Panc1 (cell line): ENCODE results near the gene SOHLH2. TPM values are rescaled to one million over a fixed set of nuclear protein-coding genes. Genes with fewer than 3 reads are reported as not detected.

Source experiments
- ATAC-seq: fragments of 200-7000 bp; cut with Tn5 transposase; 2 replicates; pipeline ENCODE4 v1.9.1; 2020; ENCODE audit warnings: mild to moderate bottlenecking, moderate library complexity
- BruUV-seq: library from RNA; stranded (reverse); fragments of 400-500 nt; replicated peaks from 2 replicates; lab custom pipeline; 2021; lab: Mats Ljungman, UMichigan
- CTCF ChIA-PET: fragments of 300-600 bp; sonication (Branson Sonifier 250); formaldehyde crosslinking; loops from one replicate; lab custom pipeline; 2022; ENCODE audit warnings: antibody characterized with exemption; lab: Charles Lee
- POLR2A ChIA-PET: fragments of 300-600 bp; sonication (Branson Sonifier 250); formaldehyde crosslinking; loops from one replicate; lab custom pipeline; 2022; ENCODE audit warnings: antibody characterized with exemption; lab: Charles Lee
- DNase-seq: peaks from one replicate; pipeline ENCODE4 v3.0.0-alpha.2; 2010; ENCODE audit warnings: low read depth, low spot score
- H3K27ac ChIP-seq: 2 replicates; pipeline ENCODE4 v1.5.1; 2011; ENCODE audit warnings: mild to moderate bottlenecking, low read length, inconsistent platforms
- H3K27me3 ChIP-seq: fragments of 200-500 bp; sonication (Bioruptor generic); 2 replicates; pipeline ENCODE4 v1.6.0; 2014; ENCODE audit warnings: low read length, inconsistent platforms; ENCODE audit not compliant: control insufficient read depth, insufficient read depth
- H3K36me3 ChIP-seq: fragments of 200-500 bp; sonication (Bioruptor generic); 2 replicates; pipeline ENCODE4 v1.5.1; 2014; ENCODE audit warnings: inconsistent platforms, mild to moderate bottlenecking, low read length, moderate library complexity; ENCODE audit not compliant: control insufficient read depth, insufficient read depth
- H3K4me1 ChIP-seq: 2 replicates; pipeline ENCODE4 v1.5.1; 2011; ENCODE audit warnings: inconsistent platforms, mild to moderate bottlenecking, low read length, moderate library complexity; ENCODE audit not compliant: control insufficient read depth, insufficient read depth
- H3K4me3 ChIP-seq, 2 experiments: 2 replicates each; pipeline ENCODE4 v1.5.1; 2011 to 2012; ENCODE audit warnings: low read depth in 2 of 2, low read length in 2 of 2, mild to moderate bottlenecking in 2 of 2, inconsistent platforms in 1 of 2, moderate library complexity in 1 of 2
- H3K9me3 ChIP-seq: fragments of 200-500 bp; sonication (Bioruptor generic); 2 replicates; pipeline ENCODE4 v1.5.1; 2014; ENCODE audit warnings: low read depth, mild to moderate bottlenecking, inconsistent platforms, low read length, moderate library complexity; ENCODE audit not compliant: control insufficient read depth, insufficient read depth
- POLR2AphosphoS5 ChIP-seq: IDR thresholded peaks from 2 replicates; pipeline ENCODE4 v1.6.1; 2012; ENCODE audit warnings: mild to moderate bottlenecking, low read depth, low read length, moderate library complexity
- SIN3A ChIP-seq: IDR thresholded peaks from 2 replicates; pipeline ENCODE4 v1.6.1; 2012; ENCODE audit warnings: low read depth, mild to moderate bottlenecking, low read length, moderate library complexity, borderline replicate concordance; ENCODE audit not compliant: insufficient read depth
- TCF7L2 ChIP-seq: IDR thresholded peaks from 2 replicates; pipeline ENCODE4 v1.6.1; 2011; ENCODE audit warnings: mild to moderate bottlenecking, low read depth, low read length, inconsistent platforms
- in situ Hi-C: cut with HindIII; loops from 2 replicates; pipeline ENCODE4 v1.10.0; 2016; ENCODE audit warnings: low sequenced_read_pairs, low pct_unique_long_range_greater_than_20kb
- intact Hi-C: fragments of 100-400 bp; cut with micrococcal nuclease; formaldehyde crosslinking; loops from one replicate; pipeline ENCODE4 v1.10.0; 2022; ENCODE audit not compliant: unreplicated experiment
- total RNA-seq: library from RNA; stranded (reverse); gene quantifications from one replicate; pipeline ENCODE4 v1.2.1, GENCODE V29; 2021; ENCODE audit not compliant: unreplicated experiment
- TF ChIP-seq, protein P1 (sequence below): fragments of 450-650 bp; IDR thresholded peaks from 2 replicates; pipeline ENCODE4 v1.5.1; 2017; ENCODE audit warnings: mild to moderate bottlenecking
- TF ChIP-seq, protein P2 (sequence below), 2 experiments: IDR thresholded peaks; 2 replicates each; pipeline ENCODE4 v1.6.1; 2011 to 2012; ENCODE audit warnings: low read depth in 2 of 2, control low read depth in 1 of 2, low read length in 1 of 2, mild to moderate bottlenecking in 1 of 2, moderate library complexity in 1 of 2; ENCODE audit not compliant: insufficient read depth in 1 of 2

Gene SOHLH2
- total RNA-seq, 1 experiment from 2014 or later = 0.08 TPM

GRCh38 chr13:36258831-36259230 is 44.5 kb upstream of the SOHLH2 start:
- no TSS peak for BruUV-seq
- Histone ChIP-seq H3K36me3 (no peaks in the 10 kb centered on the region), H3K27me3 (no peaks in the 10 kb centered on the region), H3K9me3 (no peaks in the 10 kb centered on the region), H3K27ac (no peak overlapping the region), H3K4me3 (no peak overlapping the region), H3K4me1 (no peaks in the 10 kb centered on the region)
- intact Hi-C loops = no loop called here
- ATAC-seq (no peak), DNase-seq (no peak)
- in situ Hi-C loops = no loop called here
- no peak for TF ChIP-seq SIN3A
- TF ChIP-seq TCF7L2 = no peak
- no peak for TF ChIP-seq POLR2AphosphoS5
- TF ChIP-seq, protein P1, sequence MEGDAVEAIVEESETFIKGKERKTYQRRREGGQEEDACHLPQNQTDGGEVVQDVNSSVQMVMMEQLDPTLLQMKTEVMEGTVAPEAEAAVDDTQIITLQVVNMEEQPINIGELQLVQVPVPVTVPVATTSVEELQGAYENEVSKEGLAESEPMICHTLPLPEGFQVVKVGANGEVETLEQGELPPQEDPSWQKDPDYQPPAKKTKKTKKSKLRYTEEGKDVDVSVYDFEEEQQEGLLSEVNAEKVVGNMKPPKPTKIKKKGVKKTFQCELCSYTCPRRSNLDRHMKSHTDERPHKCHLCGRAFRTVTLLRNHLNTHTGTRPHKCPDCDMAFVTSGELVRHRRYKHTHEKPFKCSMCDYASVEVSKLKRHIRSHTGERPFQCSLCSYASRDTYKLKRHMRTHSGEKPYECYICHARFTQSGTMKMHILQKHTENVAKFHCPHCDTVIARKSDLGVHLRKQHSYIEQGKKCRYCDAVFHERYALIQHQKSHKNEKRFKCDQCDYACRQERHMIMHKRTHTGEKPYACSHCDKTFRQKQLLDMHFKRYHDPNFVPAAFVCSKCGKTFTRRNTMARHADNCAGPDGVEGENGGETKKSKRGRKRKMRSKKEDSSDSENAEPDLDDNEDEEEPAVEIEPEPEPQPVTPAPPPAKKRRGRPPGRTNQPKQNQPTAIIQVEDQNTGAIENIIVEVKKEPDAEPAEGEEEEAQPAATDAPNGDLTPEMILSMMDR = no peak
- TF ChIP-seq, protein P2, sequence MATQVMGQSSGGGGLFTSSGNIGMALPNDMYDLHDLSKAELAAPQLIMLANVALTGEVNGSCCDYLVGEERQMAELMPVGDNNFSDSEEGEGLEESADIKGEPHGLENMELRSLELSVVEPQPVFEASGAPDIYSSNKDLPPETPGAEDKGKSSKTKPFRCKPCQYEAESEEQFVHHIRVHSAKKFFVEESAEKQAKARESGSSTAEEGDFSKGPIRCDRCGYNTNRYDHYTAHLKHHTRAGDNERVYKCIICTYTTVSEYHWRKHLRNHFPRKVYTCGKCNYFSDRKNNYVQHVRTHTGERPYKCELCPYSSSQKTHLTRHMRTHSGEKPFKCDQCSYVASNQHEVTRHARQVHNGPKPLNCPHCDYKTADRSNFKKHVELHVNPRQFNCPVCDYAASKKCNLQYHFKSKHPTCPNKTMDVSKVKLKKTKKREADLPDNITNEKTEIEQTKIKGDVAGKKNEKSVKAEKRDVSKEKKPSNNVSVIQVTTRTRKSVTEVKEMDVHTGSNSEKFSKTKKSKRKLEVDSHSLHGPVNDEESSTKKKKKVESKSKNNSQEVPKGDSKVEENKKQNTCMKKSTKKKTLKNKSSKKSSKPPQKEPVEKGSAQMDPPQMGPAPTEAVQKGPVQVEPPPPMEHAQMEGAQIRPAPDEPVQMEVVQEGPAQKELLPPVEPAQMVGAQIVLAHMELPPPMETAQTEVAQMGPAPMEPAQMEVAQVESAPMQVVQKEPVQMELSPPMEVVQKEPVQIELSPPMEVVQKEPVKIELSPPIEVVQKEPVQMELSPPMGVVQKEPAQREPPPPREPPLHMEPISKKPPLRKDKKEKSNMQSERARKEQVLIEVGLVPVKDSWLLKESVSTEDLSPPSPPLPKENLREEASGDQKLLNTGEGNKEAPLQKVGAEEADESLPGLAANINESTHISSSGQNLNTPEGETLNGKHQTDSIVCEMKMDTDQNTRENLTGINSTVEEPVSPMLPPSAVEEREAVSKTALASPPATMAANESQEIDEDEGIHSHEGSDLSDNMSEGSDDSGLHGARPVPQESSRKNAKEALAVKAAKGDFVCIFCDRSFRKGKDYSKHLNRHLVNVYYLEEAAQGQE (IDR thresholded peaks at IDR 0.05; ENCODE audit: insufficient read depth in 1 of 2, low read depth in 2 of 2, low read length in 1 of 2) = no peak
- ChIA-PET POLR2A (no interaction called here), CTCF (no interaction called here)

DNA sequence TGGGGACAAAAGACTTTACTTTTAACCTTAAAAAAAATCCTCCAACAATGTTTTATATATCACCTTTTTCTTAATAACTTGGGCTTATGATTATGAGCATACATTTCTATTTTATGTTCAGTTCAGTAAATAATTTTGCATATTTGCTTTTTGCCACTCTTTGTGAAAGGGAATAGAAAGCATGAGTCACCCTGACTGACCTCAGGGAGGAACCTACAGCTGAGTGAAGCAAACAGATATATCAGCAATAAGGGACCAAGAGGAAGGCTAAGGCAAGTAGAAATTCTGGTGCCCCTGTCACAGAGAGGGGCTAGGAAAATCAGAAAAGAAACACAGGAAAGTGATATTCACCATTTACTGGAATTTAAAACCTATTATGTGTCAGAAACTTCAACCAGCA is 37.2 kb upstream of the SOHLH2 start:
- H3K4me3 ChIP-seq = no peak overlapping the region
- ATAC-seq (no peak), DNase-seq (no peak)
- TF ChIP-seq POLR2AphosphoS5 = no peak
- no peak for TF ChIP-seq TCF7L2
- TF ChIP-seq, protein P2 (IDR thresholded peaks at IDR 0.05; ENCODE audit: insufficient read depth in 1 of 2, low read depth in 2 of 2, low read length in 1 of 2) = no peak
- TF ChIP-seq, protein P1 = no peak
- no peak for TF ChIP-seq SIN3A
- no TSS peak for BruUV-seq
- no peaks in the 10 kb centered on the region for H3K27me3 ChIP-seq
- H3K27ac ChIP-seq = no peak overlapping the region
- H3K36me3 ChIP-seq = no peaks in the 10 kb centered on the region
- CTCF ChIA-PET = no interaction called here
- intact Hi-C loops = no loop called here
- in situ Hi-C loops = no loop called here
- no peaks in the 10 kb centered on the region for H3K4me1 ChIP-seq
- POLR2A ChIA-PET = no interaction called here
- H3K9me3 ChIP-seq = no peaks in the 10 kb centered on the region
